Suprapubic skin (tissue), 4 donors: ENCODE results near the gene THRB.

Source experiments
- POLR2A ChIP-seq, 2 donors: fragments of 450-650 bp; IDR thresholded peaks; one replicate each; pipeline ENCODE4 v1.6.1; 2017; ENCODE audit warnings: antibody characterized with exemption in 2 of 2, mild to moderate bottlenecking in 2 of 2, moderate library complexity in 2 of 2
- POLR2AphosphoS5 ChIP-seq, 3 donors: sonication (generic); formaldehyde crosslinking; IDR thresholded peaks; one replicate each; pipeline ENCODE4 v1.6.1; 2017; ENCODE audit warnings: antibody characterized with exemption in 3 of 3
- TF ChIP-seq, protein P1 (sequence below), 2 donors: fragments of 200-600 bp in 1 of 2; fragments of 450-650 bp in 1 of 2; sonication (generic) in 1 of 2; IDR thresholded peaks; one replicate each; pipeline ENCODE4 v1.5.1; 2016 to 2019; ENCODE audit warnings: antibody characterized with exemption in 2 of 2, mild to moderate bottlenecking in 1 of 2, moderate library complexity in 1 of 2

DNA sequence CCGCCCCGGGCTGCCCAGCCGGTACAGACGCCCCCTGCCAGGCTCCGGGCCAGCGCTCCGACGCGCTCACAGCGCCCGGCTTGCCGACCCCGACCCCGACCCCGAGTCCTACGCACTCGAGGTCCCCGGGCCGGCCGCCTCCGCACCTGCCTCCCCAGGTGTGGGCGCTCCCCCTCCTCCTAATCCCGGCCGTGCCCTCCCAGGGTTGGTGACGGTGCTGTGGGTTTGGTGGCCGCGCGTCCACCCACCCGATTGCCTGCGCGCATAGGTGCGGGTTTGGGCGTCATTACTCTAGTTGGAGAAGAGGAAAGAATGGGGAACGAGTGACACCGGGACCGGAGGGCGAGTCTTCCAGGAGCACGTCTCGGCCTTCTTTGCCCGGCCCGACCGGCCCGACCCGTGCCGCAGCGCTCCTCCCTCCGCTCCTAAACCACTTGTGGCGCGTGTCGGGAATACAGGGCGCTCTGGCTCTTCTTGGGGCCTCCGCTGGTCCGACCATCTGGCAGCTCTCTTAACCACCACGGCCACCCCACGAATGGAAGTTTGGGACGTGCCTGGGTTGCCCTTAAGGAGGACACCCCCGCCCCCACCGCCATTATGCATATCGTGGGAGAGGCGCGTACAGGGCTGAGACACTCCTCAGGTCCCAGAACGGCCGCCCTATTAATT, 810 bp upstream of the THRB start:
- no peak for TF ChIP-seq POLR2A (IDR thresholded peaks at IDR 0.05)
- TF ChIP-seq, protein P1, sequence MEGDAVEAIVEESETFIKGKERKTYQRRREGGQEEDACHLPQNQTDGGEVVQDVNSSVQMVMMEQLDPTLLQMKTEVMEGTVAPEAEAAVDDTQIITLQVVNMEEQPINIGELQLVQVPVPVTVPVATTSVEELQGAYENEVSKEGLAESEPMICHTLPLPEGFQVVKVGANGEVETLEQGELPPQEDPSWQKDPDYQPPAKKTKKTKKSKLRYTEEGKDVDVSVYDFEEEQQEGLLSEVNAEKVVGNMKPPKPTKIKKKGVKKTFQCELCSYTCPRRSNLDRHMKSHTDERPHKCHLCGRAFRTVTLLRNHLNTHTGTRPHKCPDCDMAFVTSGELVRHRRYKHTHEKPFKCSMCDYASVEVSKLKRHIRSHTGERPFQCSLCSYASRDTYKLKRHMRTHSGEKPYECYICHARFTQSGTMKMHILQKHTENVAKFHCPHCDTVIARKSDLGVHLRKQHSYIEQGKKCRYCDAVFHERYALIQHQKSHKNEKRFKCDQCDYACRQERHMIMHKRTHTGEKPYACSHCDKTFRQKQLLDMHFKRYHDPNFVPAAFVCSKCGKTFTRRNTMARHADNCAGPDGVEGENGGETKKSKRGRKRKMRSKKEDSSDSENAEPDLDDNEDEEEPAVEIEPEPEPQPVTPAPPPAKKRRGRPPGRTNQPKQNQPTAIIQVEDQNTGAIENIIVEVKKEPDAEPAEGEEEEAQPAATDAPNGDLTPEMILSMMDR (IDR thresholded peaks at IDR 0.05): peak in 1 of 2 donors; percentile 7
- TF ChIP-seq POLR2AphosphoS5 (IDR thresholded peaks at IDR 0.05): peak in 2 of 3 donors; percentile 9 to 63
